IMR-90 (cell line): ENCODE data around the gene TSPAN17. TPM values are rescaled to one million over a fixed set of nuclear protein-coding genes. Genes with fewer than 3 reads are reported as not detected.

Source experiments
- ATAC-seq: fragments of 200-7000 bp; cut with Tn5 transposase; 2 replicates; pipeline ENCODE4 v1.9.1; 2020; ENCODE audit warnings: low read depth, mild to moderate bottlenecking, moderate library complexity
- BruUV-seq: library from RNA; stranded (reverse); fragments of 400-500 nt; replicated peaks from 2 replicates; lab custom pipeline; 2021; lab: Mats Ljungman, UMichigan
- CTCF ChIA-PET: fragments of 300-600 bp; formaldehyde crosslinking; extraction: SDS; loops from one replicate; lab custom pipeline; 2021; ENCODE audit warnings: antibody characterized with exemption; lab: Yijun Ruan, JAX
- POLR2A ChIA-PET: fragments of 300-600 bp; sonication (Branson Sonifier 250); formaldehyde crosslinking; loops from one replicate; lab custom pipeline; 2022; ENCODE audit warnings: antibody characterized with exemption; ENCODE audit not compliant: unreplicated experiment; lab: Charles Lee
- DNase-seq: peaks from one replicate; pipeline ENCODE4 v3.0.0; 2013
- H2AFZ ChIP-seq: replicated peaks from 2 replicates; pipeline ENCODE3; 2013; ENCODE audit warnings: low read length, mild to moderate bottlenecking; ENCODE audit not compliant: poor library complexity
- H2AK5ac ChIP-seq: 2 replicates; pipeline ENCODE4 v1.6.1; 2013; ENCODE audit warnings: low read depth, low read length, inconsistent platforms
- H2AK9ac ChIP-seq: replicated peaks from 2 replicates; pipeline ENCODE3; 2013; ENCODE audit warnings: mild to moderate bottlenecking, low read depth, low read length, moderate library complexity; ENCODE audit not compliant: poor library complexity
- H2BK120ac ChIP-seq: 2 replicates; pipeline ENCODE4 v1.6.1; 2013; ENCODE audit warnings: low read depth, low read length, inconsistent platforms
- H2BK15ac ChIP-seq: 3 replicates; pipeline ENCODE4 v1.6.1; 2013; ENCODE audit warnings: low read depth, low read length, inconsistent platforms
- H2BK20ac ChIP-seq: 2 replicates; pipeline ENCODE4 v1.6.1; 2013; ENCODE audit warnings: low read depth, mild to moderate bottlenecking, inconsistent platforms, low read length, moderate library complexity
- H2BK5ac ChIP-seq: 2 replicates; pipeline ENCODE4 v1.6.1; 2013; ENCODE audit warnings: mild to moderate bottlenecking, low read depth, low read length, inconsistent platforms; ENCODE audit not compliant: poor library complexity, severe bottlenecking
- H3K14ac ChIP-seq: replicated peaks from 2 replicates; pipeline ENCODE4 v1.6.1; 2013; ENCODE audit warnings: low read depth, low read length, inconsistent platforms
- H3K18ac ChIP-seq: 2 replicates; pipeline ENCODE4 v1.6.1; 2013; ENCODE audit warnings: low read depth, low read length, control low read depth
- H3K23ac ChIP-seq: 2 replicates; pipeline ENCODE4 v1.6.1; 2013; ENCODE audit warnings: low read depth, low read length, inconsistent platforms
- H3K27ac ChIP-seq: 2 replicates; pipeline ENCODE4 v1.5.1; 2013; ENCODE audit warnings: mild to moderate bottlenecking, control low read depth, low read length; ENCODE audit not compliant: insufficient read depth
- H3K27me3 ChIP-seq: 2 replicates; pipeline ENCODE4 v1.6.1; 2013; ENCODE audit warnings: low read length; ENCODE audit not compliant: control insufficient read depth, insufficient read depth
- H3K36me3 ChIP-seq: 2 replicates; pipeline ENCODE4 v1.6.1; 2013; ENCODE audit warnings: low read length, mixed read lengths; ENCODE audit not compliant: control insufficient read depth, insufficient read depth
- H3K4ac ChIP-seq: 2 replicates; pipeline ENCODE4 v1.6.1; 2013; ENCODE audit warnings: low read depth, low read length, inconsistent platforms
- H3K4me1 ChIP-seq: 2 replicates; pipeline ENCODE4 v1.6.1; 2013; ENCODE audit warnings: low read length, mixed read lengths; ENCODE audit not compliant: control insufficient read depth, insufficient read depth
- H3K4me2 ChIP-seq: 2 replicates; pipeline ENCODE4 v1.6.1; 2013; ENCODE audit warnings: low read depth, mild to moderate bottlenecking, control low read depth, low read length, moderate library complexity
- H3K4me3 ChIP-seq: 2 replicates; pipeline ENCODE4 v1.5.1; 2013; ENCODE audit warnings: low read depth, mild to moderate bottlenecking, control low read depth, low read length, moderate library complexity; ENCODE audit not compliant: insufficient read depth
- H3K56ac ChIP-seq: 2 replicates; pipeline ENCODE4 v1.6.1; 2013; ENCODE audit warnings: low read length, inconsistent platforms; ENCODE audit not compliant: insufficient read depth; ENCODE audit errors: extremely low read depth
- H3K79me1 ChIP-seq, 2 experiments: 2 replicates each; pipeline ENCODE4 v1.6.1; 2013; ENCODE audit warnings: low read length in 2 of 2, inconsistent platforms in 1 of 2, low read depth in 1 of 2
- H3K9ac ChIP-seq: 2 replicates; pipeline ENCODE4 v1.6.1; 2013; ENCODE audit warnings: low read depth, low read length, control low read depth
- H3K9me1 ChIP-seq: 2 replicates; pipeline ENCODE4 v1.6.1; 2013; ENCODE audit warnings: low read length, inconsistent platforms; ENCODE audit not compliant: insufficient read depth
- H3K9me3 ChIP-seq: 2 replicates; pipeline ENCODE4 v1.6.1; 2013; ENCODE audit warnings: low read length; ENCODE audit not compliant: control insufficient read depth, insufficient read depth
- H4K20me1 ChIP-seq: 2 replicates; pipeline ENCODE4 v1.6.1; 2013; ENCODE audit warnings: low read length, inconsistent platforms; ENCODE audit not compliant: insufficient read depth
- H4K5ac ChIP-seq: 2 replicates; pipeline ENCODE4 v1.6.1; 2013; ENCODE audit warnings: mild to moderate bottlenecking, low read depth, low read length, control low read depth
- H4K8ac ChIP-seq, 2 experiments: 2 replicates each; pipeline ENCODE4 v1.6.1; 2013; ENCODE audit warnings: low read depth in 2 of 2, low read length in 2 of 2, control low read depth in 1 of 2, inconsistent platforms in 1 of 2
- H4K91ac ChIP-seq: 2 replicates; pipeline ENCODE4 v1.6.1; 2013; ENCODE audit warnings: low read depth, low read length, inconsistent platforms; ENCODE audit not compliant: insufficient read depth
- BHLHE40 ChIP-seq: fragments of 150-350 bp; IDR thresholded peaks from 2 replicates; pipeline ENCODE4 v1.6.1; 2016; ENCODE audit warnings: mild to moderate bottlenecking, low read depth, low read length
- CEBPB ChIP-seq: IDR thresholded peaks from 2 replicates; pipeline ENCODE4 v1.6.1; 2012; ENCODE audit warnings: low read depth, low read length, improper control_type of control experiment
- CHD1 ChIP-seq: IDR thresholded peaks from 2 replicates; pipeline ENCODE4 v1.6.1; 2012; ENCODE audit warnings: low read depth, low read length, improper control_type of control experiment
- FOS ChIP-seq: fragments of 150-350 bp; IDR thresholded peaks from 2 replicates; pipeline ENCODE4 v1.6.1; 2016; ENCODE audit warnings: low read depth, low read length
- MAFK ChIP-seq: IDR thresholded peaks from 2 replicates; pipeline ENCODE4 v1.6.1; 2012; ENCODE audit warnings: low read depth, low read length, improper control_type of control experiment
- MAZ ChIP-seq: IDR thresholded peaks from 2 replicates; pipeline ENCODE4 v1.6.1; 2012; ENCODE audit warnings: low read depth, mild to moderate bottlenecking, low read length, improper control_type of control experiment, moderate library complexity, borderline replicate concordance
- MXI1 ChIP-seq: IDR thresholded peaks from 2 replicates; pipeline ENCODE4 v1.6.1; 2012; ENCODE audit warnings: low read depth, mild to moderate bottlenecking, low read length, moderate library complexity, borderline replicate concordance
- NFE2L2 ChIP-seq: fragments of 150-350 bp; IDR thresholded peaks from 2 replicates; pipeline ENCODE4 v1.6.1; 2016; ENCODE audit warnings: low read depth, mild to moderate bottlenecking, low read length
- POLR2A ChIP-seq: IDR thresholded peaks from 2 replicates; pipeline ENCODE4 v1.6.1; 2012; ENCODE audit warnings: mild to moderate bottlenecking, low read depth, low read length
- RAD21 ChIP-seq: IDR thresholded peaks from 2 replicates; pipeline ENCODE4 v1.6.1; 2012; ENCODE audit warnings: low read length, improper control_type of control experiment
- RCOR1 ChIP-seq: IDR thresholded peaks from 2 replicates; pipeline ENCODE4 v1.6.1; 2012; ENCODE audit warnings: mild to moderate bottlenecking, low read length, improper control_type of control experiment; ENCODE audit not compliant: insufficient replicate concordance
- RFX5 ChIP-seq: IDR thresholded peaks from 2 replicates; pipeline ENCODE4 v1.8.0; 2012; ENCODE audit warnings: low read depth, mild to moderate bottlenecking, low read length, moderate library complexity
- SMC3 ChIP-seq: fragments of 150-350 bp; IDR thresholded peaks from 2 replicates; pipeline ENCODE4 v1.6.1; 2016; ENCODE audit warnings: low read depth, mild to moderate bottlenecking, antibody characterized with exemption, low read length, moderate library complexity
- WGBS, 2 experiments: methylation state at CpG; one replicate each; pipeline versions ENCODE4 v1.1.5 to v1.1.7; 2013; ENCODE audit warnings: missing lambda C conversion rate in 2 of 2; ENCODE audit not compliant: insufficient read length in 1 of 2; ENCODE audit errors: extremely low coverage in 2 of 2; 5-methylcytosine and 5-hydroxymethylcytosine counted together
- dilution Hi-C: fragments of 300-500 bp; cut with HindIII; formaldehyde crosslinking; loops from one replicate; pipeline ENCODE4 v1.14.3; 2018; ENCODE audit warnings: low sequenced_read_pairs; ENCODE audit not compliant: unreplicated experiment
- in situ Hi-C: fragments of 300-500 bp; cut with MboI; formaldehyde crosslinking; loops from 3 replicates; pipeline ENCODE4 v1.14.3; 2019; ENCODE audit warnings: low sequenced_read_pairs, inconsistent platforms, mixed read lengths
- intact Hi-C: fragments of 100-400 bp; cut with micrococcal nuclease; formaldehyde crosslinking; loops from 2 replicates; pipeline ENCODE4 v1.10.0; 2022
- polyA plus RNA-seq, 3 experiments: library from polyadenylated mRNA; depleted of rRNA; stranded (reverse); fragments of >200 nt; gene quantifications; 2 replicates each; pipeline ENCODE4 v1.2.3, GENCODE V29; 2012; ENCODE audit warnings: low replicate concordance in 1 of 3
- total RNA-seq: library from RNA; depleted of rRNA; stranded (reverse); fragments of >200 nt; gene quantifications from 2 replicates; pipeline ENCODE4 v1.2.3, GENCODE V29; 2012
- TF ChIP-seq, protein P1 (sequence below): fragments of 150-350 bp; IDR thresholded peaks from 2 replicates; pipeline ENCODE4 v1.6.1; 2016; ENCODE audit warnings: low read depth, mild to moderate bottlenecking, low read length, moderate library complexity, borderline replicate concordance
- TF ChIP-seq, protein P2 (sequence below): conservative IDR thresholded peaks from 2 replicates; pipeline ENCODE4 v1.5.1; 2012; ENCODE audit warnings: mild to moderate bottlenecking, low read depth, low read length, improper control_type of control experiment
- TF ChIP-seq, protein P3 (sequence below): fragments of 150-350 bp; IDR thresholded peaks from 2 replicates; pipeline ENCODE4 v1.6.1; 2017; ENCODE audit warnings: mild to moderate bottlenecking, antibody characterized with exemption, low read length, low read depth

The TSPAN17 gene
- total and polyA plus RNA-seq, 2 of the 4 experiments (the other 2 are of a cell fraction), result 34.2 to 41.6 TPM

DNA sequence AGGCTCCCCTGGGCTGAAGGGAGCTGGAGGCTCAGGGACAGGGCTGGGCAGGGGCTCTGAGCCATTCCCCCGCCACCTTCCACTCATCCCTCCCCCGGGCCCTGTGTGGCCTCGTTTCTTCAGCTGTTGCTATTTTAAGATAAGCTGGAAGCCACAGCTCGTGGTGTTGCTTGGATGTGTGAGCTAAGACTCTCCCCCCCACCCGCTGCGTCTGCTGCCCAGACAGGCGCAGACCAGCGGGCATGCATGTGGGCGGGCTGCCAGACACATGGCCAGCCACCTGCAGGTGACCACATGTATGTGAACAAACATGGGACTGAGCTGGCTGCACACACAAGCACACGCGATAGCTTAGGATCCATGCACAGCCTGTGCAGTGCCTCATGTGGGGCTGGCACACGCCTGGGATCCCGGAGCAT lies 25.6 kb upstream of the TSPAN17 start:
- Histone ChIP-seq H3K56ac (no peak overlapping the region), H3K18ac (no peak overlapping the region), H3K4me2 (no peak overlapping the region), H3K4ac (no peak overlapping the region), H4K8ac (no peak overlapping the region), H3K9me3 (no peaks in the 10 kb centered on the region), H3K9me1 (no peaks in the 10 kb centered on the region), H2AFZ (no peak overlapping the region), H4K20me1 (no peaks in the 10 kb centered on the region), H4K91ac (no peak overlapping the region), H2AK5ac (no peak overlapping the region), H3K14ac (no peak overlapping the region), H3K36me3 (no peaks in the 10 kb centered on the region), H2BK5ac (no peak overlapping the region), H3K27ac (no peak overlapping the region), H2BK20ac (no peak overlapping the region), H3K27me3 (peaks cover 50% of the 10 kb centered on the region), H3K23ac (no peak overlapping the region), H2AK9ac (no peak overlapping the region), H3K79me1 (no peaks in the 10 kb centered on the region), H2BK120ac (no peak overlapping the region), H3K4me3 (no peak overlapping the region), H3K4me1 (peaks cover 9% of the 10 kb centered on the region), H2BK15ac (no peak overlapping the region), H3K9ac (no peak overlapping the region), H4K5ac (no peak overlapping the region)
- 70% methylated on average over 4 of the region's 13 CpGs; no CpG with 5 or more reads in 1 of the 2 experiments for WGBS, 2 experiments
- TF ChIP-seq, protein P1, sequence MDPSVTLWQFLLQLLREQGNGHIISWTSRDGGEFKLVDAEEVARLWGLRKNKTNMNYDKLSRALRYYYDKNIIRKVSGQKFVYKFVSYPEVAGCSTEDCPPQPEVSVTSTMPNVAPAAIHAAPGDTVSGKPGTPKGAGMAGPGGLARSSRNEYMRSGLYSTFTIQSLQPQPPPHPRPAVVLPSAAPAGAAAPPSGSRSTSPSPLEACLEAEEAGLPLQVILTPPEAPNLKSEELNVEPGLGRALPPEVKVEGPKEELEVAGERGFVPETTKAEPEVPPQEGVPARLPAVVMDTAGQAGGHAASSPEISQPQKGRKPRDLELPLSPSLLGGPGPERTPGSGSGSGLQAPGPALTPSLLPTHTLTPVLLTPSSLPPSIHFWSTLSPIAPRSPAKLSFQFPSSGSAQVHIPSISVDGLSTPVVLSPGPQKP, result no peak
- no peak for TF ChIP-seq NFE2L2
- TF ChIP-seq, protein P2, sequence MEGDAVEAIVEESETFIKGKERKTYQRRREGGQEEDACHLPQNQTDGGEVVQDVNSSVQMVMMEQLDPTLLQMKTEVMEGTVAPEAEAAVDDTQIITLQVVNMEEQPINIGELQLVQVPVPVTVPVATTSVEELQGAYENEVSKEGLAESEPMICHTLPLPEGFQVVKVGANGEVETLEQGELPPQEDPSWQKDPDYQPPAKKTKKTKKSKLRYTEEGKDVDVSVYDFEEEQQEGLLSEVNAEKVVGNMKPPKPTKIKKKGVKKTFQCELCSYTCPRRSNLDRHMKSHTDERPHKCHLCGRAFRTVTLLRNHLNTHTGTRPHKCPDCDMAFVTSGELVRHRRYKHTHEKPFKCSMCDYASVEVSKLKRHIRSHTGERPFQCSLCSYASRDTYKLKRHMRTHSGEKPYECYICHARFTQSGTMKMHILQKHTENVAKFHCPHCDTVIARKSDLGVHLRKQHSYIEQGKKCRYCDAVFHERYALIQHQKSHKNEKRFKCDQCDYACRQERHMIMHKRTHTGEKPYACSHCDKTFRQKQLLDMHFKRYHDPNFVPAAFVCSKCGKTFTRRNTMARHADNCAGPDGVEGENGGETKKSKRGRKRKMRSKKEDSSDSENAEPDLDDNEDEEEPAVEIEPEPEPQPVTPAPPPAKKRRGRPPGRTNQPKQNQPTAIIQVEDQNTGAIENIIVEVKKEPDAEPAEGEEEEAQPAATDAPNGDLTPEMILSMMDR, result no peak
- TF ChIP-seq POLR2A, result no peak
- no peak for TF ChIP-seq CHD1
- no peak for TF ChIP-seq MXI1
- no peak for TF ChIP-seq RAD21
- TF ChIP-seq RCOR1, result no peak
- no peak for TF ChIP-seq MAZ
- no peak for TF ChIP-seq RFX5
- no peak for TF ChIP-seq FOS
- TF ChIP-seq CEBPB, result no peak
- no peak for TF ChIP-seq SMC3
- no peak for TF ChIP-seq MAFK
- TF ChIP-seq BHLHE40, result no peak
- TF ChIP-seq, protein P3, sequence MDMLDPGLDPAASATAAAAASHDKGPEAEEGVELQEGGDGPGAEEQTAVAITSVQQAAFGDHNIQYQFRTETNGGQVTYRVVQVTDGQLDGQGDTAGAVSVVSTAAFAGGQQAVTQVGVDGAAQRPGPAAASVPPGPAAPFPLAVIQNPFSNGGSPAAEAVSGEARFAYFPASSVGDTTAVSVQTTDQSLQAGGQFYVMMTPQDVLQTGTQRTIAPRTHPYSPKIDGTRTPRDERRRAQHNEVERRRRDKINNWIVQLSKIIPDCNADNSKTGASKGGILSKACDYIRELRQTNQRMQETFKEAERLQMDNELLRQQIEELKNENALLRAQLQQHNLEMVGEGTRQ, result no peak
- dilution Hi-C loops, result no loop called here
- in situ Hi-C loops, result loop anchor here (10.0 kb wide), 1 partner anchor 47 kb away; no protein-coding TSS in a partner anchor
- ATAC-seq (no peak), DNase-seq (peak; percentile 29)
- BruUV-seq, result no TSS peak
- CTCF ChIA-PET, result interaction anchor here (0.6 to 1.4 kb wide), 5 partner anchors 36 to 157 kb away, joined by 3 to 7 read pairs (median 4); no protein-coding TSS in a partner anchor
- intact Hi-C loops, result no loop called here
- POLR2A ChIA-PET, result interaction anchor here (1.0 kb wide), 1 partner anchor 54 kb away, joined by 3 read pairs; no protein-coding TSS in a partner anchor
